Measurements from ENCODE around the gene ALPG.
"Not testable (repeated sequence)": the region's sequence is repeated elsewhere in the genome, so short reads cannot be mapped to it uniquely, and the experiment has no call there.

- TF ChIP-seq SIN3A (IDR thresholded peaks at IDR 0.05; ENCODE audit: low read depth); RAD21 (IDR thresholded peaks at IDR 0.05; ENCODE audit: low read depth); CTCF (IDR thresholded peaks at IDR 0.05 in 2 of 3, conservative IDR thresholded peaks at IDR 0.05 in 1 of 3; ENCODE audit: borderline replicate concordance in 1 of 3, insufficient read depth in 1 of 3, low read depth in 2 of 3, low read length in 2 of 3); EZH2 (IDR thresholded peaks at IDR 0.05); POLR2AphosphoS5 (IDR thresholded peaks at IDR 0.05; ENCODE audit: low read depth, low read length); ZBTB33 (IDR thresholded peaks at IDR 0.05; ENCODE audit: extremely low read depth, insufficient replicate concordance, low read length); CEBPB (IDR thresholded peaks at IDR 0.05; ENCODE audit: low read depth); SP1 (IDR thresholded peaks at IDR 0.05; ENCODE audit: low read depth); POLR2A (IDR thresholded peaks at IDR 0.05; ENCODE audit: borderline replicate concordance, extremely low read depth, insufficient read depth, insufficient read length); EGR1 (IDR thresholded peaks at IDR 0.05; ENCODE audit: low read depth): not testable (repeated sequence)
Measured at GRCh38 chr2:232378735-232379151, 27.9 kb upstream of the ALPG start, which contains the start of gene ALPP.

Data from HCT116 (cell line).